HG03025 (cell line): Measurements from ENCODE around the gene ADRA2B.

Experiments
- ATAC-seq: cut with Tn5 transposase; IDR thresholded peaks from one replicate; pipeline ENCODE4 v1.9.1; 2021; ENCODE audit warnings: mild to moderate bottlenecking, moderate library complexity; ENCODE audit not compliant: unreplicated experiment, low FRiP score

Gene ADRA2B

GRCh38 chr2:96138179-96139145 lies 22.1 kb upstream of the ADRA2B start, which contains the start of gene ASTL:
TSS of gene ASTL (minus strand) at chr2:96138502. CDS start at chr2:96138436, 66 bp downstream.
- ATAC-seq = no peak

GRCh38 chr2:96137321-96138178 lies 21.2 kb upstream of the ADRA2B start:
- no peak for ATAC-seq

- no peak for ATAC-seq
Measured at GRCh38 chr2:96136129-96136720, 19.9 kb upstream of the ADRA2B start.

- no peak for ATAC-seq
Measured at GRCh38 chr2:96135621-96136020, 19.2 kb upstream of the ADRA2B start.

GRCh38 chr2:96135171-96135570 lies 18.8 kb upstream of the ADRA2B start:
- no peak for ATAC-seq

- no peak for ATAC-seq
Measured at GRCh38 chr2:96134421-96134820, 18.1 kb upstream of the ADRA2B start.

GRCh38 chr2:96131813-96132745 lies 15.7 kb upstream of the ADRA2B start:
- ATAC-seq = no peak

- no peak for ATAC-seq
Measured at GRCh38 chr2:96131152-96131812, 14.9 kb upstream of the ADRA2B start.

- ATAC-seq = no peak
Measured at GRCh38 chr2:96130483-96130882, 14.1 kb upstream of the ADRA2B start.

- ATAC-seq = no peak
Measured at GRCh38 chr2:96129528-96130120, 13.3 kb upstream of the ADRA2B start.

GRCh38 chr2:96128456-96128855 lies 12.1 kb upstream of the ADRA2B start:
- ATAC-seq = no peak

GRCh38 chr2:96124406-96125265 lies 8.3 kb upstream of the ADRA2B start:
- no peak for ATAC-seq

- no peak for ATAC-seq
Measured at GRCh38 chr2:96123936-96124335, 7.6 kb upstream of the ADRA2B start.

GRCh38 chr2:96123290-96123689 lies 6.9 kb upstream of the ADRA2B start:
- ATAC-seq = no peak

- ATAC-seq = no peak
Measured at GRCh38 chr2:96122391-96122790, 6.0 kb upstream of the ADRA2B start.

- ATAC-seq = no peak
Measured at GRCh38 chr2:96121414-96121813, 5.0 kb upstream of the ADRA2B start.

GRCh38 chr2:96120991-96121390 lies 4.6 kb upstream of the ADRA2B start:
- ATAC-seq = no peak
